HG02798 (cell line): ENCODE data around the gene ZNF213.

Experiments used
- ATAC-seq: cut with Tn5 transposase; IDR thresholded peaks from one replicate; pipeline ENCODE4 v1.9.1; 2021; ENCODE audit warnings: mild to moderate bottlenecking; ENCODE audit not compliant: unreplicated experiment, poor library complexity

Gene ZNF213

GRCh38 chr16:3147046-3147756 lies 12.4 kb downstream of the ZNF213 start:
- ATAC-seq: no peak

DNA sequence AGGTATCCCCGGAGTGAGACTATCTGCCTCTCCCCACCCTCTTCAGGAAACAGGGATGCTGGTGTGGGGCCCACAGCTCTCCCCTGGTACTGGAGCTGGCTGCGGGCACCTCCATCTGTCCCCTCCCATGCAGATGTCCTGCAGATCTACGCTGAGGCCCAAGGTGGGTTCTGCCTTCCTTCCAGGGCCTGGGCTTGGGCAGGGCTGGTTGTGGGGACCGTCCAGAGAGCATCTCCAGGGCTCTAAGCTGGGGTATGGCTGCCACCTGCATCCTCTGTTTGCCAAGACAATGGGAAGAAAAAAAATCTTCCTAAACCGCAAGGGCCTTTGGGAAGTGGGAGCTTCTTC lies 12.9 kb downstream of the ZNF213 start:
- ATAC-seq: no peak

DNA sequence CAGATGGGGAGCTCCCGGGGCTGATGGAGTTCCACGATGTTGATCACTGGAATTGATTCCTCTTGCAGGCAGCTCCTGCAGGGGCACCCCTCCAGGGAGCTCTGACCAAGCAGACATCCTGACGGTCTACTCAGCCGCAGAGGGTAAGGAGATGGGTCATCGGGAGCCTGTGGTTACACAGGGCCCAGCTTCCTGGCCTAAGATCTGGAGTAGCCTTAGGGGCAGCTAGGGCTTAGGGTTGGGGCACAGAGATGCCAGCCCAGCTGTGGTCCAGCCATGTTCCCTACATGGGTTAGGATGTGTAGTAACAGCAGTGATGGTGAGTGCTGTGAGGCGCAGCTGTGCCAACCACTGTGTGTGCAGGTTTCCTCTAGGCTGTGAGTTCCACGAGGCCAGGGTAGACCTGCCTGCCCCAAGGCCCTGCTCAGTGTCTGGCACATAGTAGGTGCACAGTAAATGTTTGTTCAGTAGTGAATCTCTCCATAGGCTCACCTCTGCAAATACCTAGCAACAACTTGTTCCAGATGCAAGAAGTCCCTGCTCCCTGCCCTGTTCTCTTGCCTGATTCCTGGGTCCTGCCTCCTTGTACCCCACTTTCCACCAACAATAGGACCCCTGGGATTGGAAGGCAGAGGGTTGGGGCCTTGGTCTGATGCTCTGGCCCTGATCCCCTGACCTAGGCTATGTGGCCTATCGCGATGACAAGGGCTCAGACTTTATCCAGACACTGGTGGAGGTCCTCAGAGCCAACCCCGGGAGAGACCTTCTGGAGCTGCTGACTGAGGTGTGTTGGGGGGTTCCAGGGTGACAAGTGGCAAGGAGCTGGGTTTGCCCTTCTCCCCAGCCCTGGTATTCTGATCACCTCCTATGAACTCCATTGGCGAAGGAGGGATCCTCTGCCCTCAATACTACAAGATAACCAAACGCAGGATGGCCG lies 13.7 kb downstream of the ZNF213 start:
- ATAC-seq: no peak

- ATAC-seq: no peak
Measured at GRCh38 chr16:3149193-3149530, 14.3 kb downstream of the ZNF213 start.

DNA sequence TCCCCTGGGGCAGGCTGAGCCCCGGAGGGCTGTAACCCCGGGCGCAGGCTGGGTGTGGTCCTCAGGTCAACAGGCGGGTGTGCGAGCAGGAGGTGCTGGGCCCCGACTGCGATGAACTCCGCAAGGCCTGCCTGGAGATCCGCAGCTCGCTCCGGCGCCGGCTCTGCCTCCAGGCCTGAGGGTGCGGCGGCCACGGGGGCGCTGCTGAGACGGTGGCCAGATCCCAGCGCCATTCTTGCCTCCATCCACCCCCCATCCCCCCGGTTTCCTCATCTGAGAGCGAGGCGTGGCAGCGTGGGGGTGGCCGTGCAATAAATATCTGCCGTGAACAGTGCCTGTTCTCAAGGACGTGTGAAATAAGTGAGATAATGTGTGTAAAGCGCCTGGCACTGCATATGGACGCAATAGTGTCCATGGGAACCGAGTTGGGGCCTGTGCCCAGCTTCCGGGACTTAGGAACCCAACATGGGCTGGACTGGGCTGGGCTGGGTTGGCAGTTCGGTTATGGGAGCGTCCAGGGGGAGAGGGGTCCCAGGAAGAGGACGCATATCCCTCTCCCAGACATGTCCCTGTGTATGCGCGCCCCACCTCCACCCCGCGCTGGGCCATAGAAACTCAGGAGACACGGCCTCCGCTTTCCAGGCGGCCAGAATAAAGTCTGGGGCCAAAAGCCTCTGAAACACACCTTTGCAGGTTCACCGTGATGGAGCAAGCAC lies 15.0 kb downstream of the ZNF213 start:
- ATAC-seq: no peak

- ATAC-seq: peak; percentile 84
Measured at GRCh38 chr16:3150346-3151218, 15.8 kb downstream of the ZNF213 start.

GRCh38 chr16:3152027-3152276 lies 17.1 kb downstream of the ZNF213 start:
- no peak for ATAC-seq

DNA sequence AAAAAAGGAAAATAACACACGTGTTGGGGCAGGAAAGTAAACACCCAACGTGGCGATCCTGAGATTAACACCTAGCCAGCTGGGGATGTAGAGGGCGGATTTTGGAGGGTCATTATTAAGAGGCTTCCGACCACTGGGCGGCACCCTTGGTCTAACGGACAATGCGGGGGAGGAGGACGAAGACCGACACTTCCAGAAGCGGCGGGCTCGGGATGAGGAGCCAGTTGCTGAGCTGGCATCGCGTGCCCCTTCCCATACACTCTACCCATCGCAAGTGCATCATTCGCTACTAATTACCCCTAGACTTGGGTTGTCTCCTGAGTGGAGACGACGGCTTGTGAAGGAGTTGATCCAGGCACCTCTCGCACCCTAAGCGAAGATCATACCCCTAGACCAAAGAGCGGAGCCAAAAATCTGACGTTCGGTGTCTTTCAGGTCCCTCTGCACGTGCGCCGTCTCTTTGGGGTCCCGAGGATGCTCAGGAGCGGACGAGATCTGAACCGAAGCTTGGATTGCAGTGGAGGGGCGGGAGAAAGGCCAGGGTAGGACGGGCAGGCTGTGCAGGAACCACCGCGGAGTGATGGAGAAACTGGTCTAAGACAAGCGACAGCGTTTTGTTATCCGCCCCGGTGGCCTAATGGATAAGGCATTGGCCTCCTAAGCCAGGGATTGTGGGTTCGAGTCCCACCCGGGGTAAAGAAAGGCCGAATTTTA lies 17.6 kb downstream of the ZNF213 start:
- peak; percentile 25 for ATAC-seq

- ATAC-seq: no peak
Measured at GRCh38 chr16:3152991-3153368, 18.2 kb downstream of the ZNF213 start.

- no peak for ATAC-seq
Measured at GRCh38 chr16:3155181-3155580, 20.4 kb downstream of the ZNF213 start.

DNA sequence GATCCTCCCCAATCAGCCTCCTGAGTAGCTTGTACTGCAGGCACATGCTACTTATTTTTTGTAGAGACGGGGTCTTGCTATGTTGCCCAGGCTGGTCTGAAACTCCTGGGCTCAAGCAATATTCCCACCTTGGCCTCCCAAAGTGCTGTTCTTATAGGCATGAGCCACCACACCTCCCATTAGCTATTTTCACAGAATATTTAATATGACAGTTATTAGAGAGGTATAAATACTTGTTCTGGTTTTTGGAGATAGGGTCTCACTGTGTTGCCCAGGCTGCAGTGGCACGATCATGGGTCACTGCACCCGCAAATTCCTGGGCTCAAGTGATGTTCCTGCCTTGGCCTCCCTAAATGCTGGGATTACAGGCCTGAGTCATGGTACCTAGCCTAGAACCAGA lies 21.1 kb downstream of the ZNF213 start:
- ATAC-seq: no peak

GRCh38 chr16:3157229-3158025 lies 22.6 kb downstream of the ZNF213 start:
- ATAC-seq: no peak

GRCh38 chr16:3158026-3158509 lies 23.2 kb downstream of the ZNF213 start:
- ATAC-seq: no peak

GRCh38 chr16:3158510-3159314 lies 23.9 kb downstream of the ZNF213 start:
- peak; percentile 45 for ATAC-seq

GRCh38 chr16:3161235-3162018 lies 26.6 kb downstream of the ZNF213 start:
- ATAC-seq: no peak

DNA sequence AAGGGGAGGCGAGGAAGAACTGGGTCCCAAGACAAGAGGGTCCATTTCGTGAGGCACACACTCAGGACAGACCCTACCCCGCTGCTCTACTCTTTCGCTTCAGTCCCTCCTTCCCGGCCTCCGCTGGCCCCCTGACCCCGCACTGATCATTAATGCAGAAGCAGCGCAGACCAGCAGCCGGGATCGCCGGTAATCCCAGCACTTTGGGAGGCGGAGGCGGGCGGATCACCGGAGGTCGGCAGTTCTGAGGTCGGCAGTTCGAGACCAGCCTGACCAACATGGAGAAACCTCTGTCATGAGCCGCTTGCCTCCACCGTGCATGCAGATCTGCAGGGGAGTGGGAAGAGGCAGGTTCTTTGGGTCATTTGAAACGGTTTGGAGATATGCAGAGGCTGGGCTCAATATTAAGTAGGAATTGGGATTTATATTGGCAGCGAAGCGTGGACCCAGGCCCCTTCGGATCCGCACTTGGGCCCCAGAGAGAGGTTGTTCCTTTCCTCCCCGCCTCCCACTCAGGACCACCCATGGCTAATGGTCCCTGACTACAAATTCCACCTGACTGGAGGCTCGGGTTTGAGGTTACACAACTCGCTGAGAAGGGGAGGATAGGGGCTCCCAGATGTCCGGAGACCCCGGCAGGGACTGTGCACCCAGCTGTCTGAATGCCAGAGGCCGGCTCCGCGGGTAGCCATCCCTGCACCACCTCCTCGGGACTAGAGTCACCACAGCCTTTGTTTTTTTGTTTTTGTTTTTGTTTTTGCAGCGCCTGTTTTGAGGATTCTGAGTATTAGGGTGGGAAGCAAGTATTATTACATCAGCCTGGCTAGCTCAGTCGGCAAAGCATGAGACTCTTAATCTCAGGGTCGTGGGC lies 29.5 kb downstream of the ZNF213 start:
- ATAC-seq: no peak
